DMS79 treated with DMSO at 0.1 percent for 48 hours (cell line): Measurements from ENCODE around the gene SGK1.
"Not testable (repeated sequence)": the region's sequence is repeated elsewhere in the genome, so short reads cannot be mapped to it uniquely, and the experiment has no call there.

Source experiments
- DNase-seq: peaks from one replicate; lab custom pipeline; 2025; lab: John Stamatoyannopoulos, UW

SGK1 gene

GRCh38 chr6:134223796-134224420 is 94.0 kb downstream of the SGK1 start:
- no peak for DNase-seq

GRCh38 chr6:134221250-134221649 is 96.7 kb downstream of the SGK1 start:
- no peak for DNase-seq

GRCh38 chr6:134217798-134218140 is 100.1 kb downstream of the SGK1 start:
- DNase-seq = no peak

GRCh38 chr6:134217105-134217797 is 100.7 kb downstream of the SGK1 start:
- DNase-seq = no peak

GRCh38 chr6:134216301-134217010 is 101.5 kb downstream of the SGK1 start:
- DNase-seq = no peak

- not testable (repeated sequence) for DNase-seq
Measured at GRCh38 chr6:134213410-134213809, 104.5 kb downstream of the SGK1 start.

GRCh38 chr6:134211297-134211696 is 106.6 kb downstream of the SGK1 start:
- DNase-seq = peak; percentile 88

- DNase-seq = no peak
Measured at GRCh38 chr6:134207421-134207820, 110.5 kb downstream of the SGK1 start.

- DNase-seq = no peak
Measured at GRCh38 chr6:134205366-134205765, 112.5 kb downstream of the SGK1 start.

- not testable (repeated sequence) for DNase-seq
Measured at GRCh38 chr6:134204759-134205158, 113.2 kb downstream of the SGK1 start.

- DNase-seq = no peak
Measured at GRCh38 chr6:134204031-134204430, 113.9 kb downstream of the SGK1 start.

- DNase-seq = no peak
Measured at GRCh38 chr6:134201716-134202115, 116.2 kb downstream of the SGK1 start.

GRCh38 chr6:134199848-134200606 is 117.9 kb downstream of the SGK1 start:
- DNase-seq = peak; percentile 26

GRCh38 chr6:134198093-134198492 is 119.8 kb downstream of the SGK1 start:
- DNase-seq = no peak

GRCh38 chr6:134197685-134198084 is 120.2 kb downstream of the SGK1 start:
- DNase-seq = not testable (repeated sequence)

GRCh38 chr6:134196568-134197193 is 121.2 kb downstream of the SGK1 start:
- DNase-seq = no peak

- no peak for DNase-seq
Measured at GRCh38 chr6:134195985-134196384, 121.9 kb downstream of the SGK1 start.

- no peak for DNase-seq
Measured at GRCh38 chr6:134195164-134195906, 122.6 kb downstream of the SGK1 start.

- DNase-seq = no peak
Measured at GRCh38 chr6:134193536-134194498, 124.1 kb downstream of the SGK1 start.

- DNase-seq = not testable (repeated sequence)
Measured at GRCh38 chr6:134192609-134193008, 125.3 kb downstream of the SGK1 start.
